A673 (cell line): ENCODE results near the gene GSG1L.

Source experiments
- EZH2 ChIP-seq: fragments of 200-600 bp; sonication (generic); IDR thresholded peaks from 2 replicates; pipeline ENCODE4 v1.6.1; 2017; ENCODE audit warnings: borderline replicate concordance, low read depth, mild to moderate bottlenecking, mixed read lengths, antibody characterized with exemption, low read length; ENCODE audit not compliant: poor library complexity, severe bottlenecking
- TF ChIP-seq, protein P1 (sequence below): fragments of 300-800, 200-600 bp; sonication (generic); conservative IDR thresholded peaks from 2 replicates; pipeline ENCODE4 v1.5.1; 2017; ENCODE audit warnings: low read depth, mild to moderate bottlenecking, antibody characterized with exemption, low read length, moderate library complexity, mixed read lengths

DNA sequence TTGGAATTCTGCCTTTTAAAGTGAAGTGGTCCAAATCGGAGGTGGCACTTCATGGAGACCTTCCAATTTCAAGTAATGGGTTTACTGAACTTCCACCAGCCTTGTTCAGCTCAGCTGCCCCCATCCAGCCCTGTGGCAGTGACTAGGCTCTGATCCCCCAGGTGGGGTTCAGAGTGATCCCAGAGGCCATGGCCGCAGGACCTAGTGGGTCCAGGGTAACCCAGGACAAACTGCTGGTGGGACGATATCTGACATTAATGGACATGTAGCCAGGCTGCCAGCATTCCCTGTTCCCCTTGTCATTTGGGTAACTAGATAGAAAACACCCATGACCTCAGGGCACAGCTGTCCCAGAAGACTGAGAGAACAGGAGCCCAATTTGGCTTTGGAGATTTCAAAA is 209.9 kb downstream of the GSG1L start:
- TF ChIP-seq, protein P1, sequence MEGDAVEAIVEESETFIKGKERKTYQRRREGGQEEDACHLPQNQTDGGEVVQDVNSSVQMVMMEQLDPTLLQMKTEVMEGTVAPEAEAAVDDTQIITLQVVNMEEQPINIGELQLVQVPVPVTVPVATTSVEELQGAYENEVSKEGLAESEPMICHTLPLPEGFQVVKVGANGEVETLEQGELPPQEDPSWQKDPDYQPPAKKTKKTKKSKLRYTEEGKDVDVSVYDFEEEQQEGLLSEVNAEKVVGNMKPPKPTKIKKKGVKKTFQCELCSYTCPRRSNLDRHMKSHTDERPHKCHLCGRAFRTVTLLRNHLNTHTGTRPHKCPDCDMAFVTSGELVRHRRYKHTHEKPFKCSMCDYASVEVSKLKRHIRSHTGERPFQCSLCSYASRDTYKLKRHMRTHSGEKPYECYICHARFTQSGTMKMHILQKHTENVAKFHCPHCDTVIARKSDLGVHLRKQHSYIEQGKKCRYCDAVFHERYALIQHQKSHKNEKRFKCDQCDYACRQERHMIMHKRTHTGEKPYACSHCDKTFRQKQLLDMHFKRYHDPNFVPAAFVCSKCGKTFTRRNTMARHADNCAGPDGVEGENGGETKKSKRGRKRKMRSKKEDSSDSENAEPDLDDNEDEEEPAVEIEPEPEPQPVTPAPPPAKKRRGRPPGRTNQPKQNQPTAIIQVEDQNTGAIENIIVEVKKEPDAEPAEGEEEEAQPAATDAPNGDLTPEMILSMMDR = no peak
- TF ChIP-seq EZH2 = peak; percentile 1
